AG09319 (cell line): ENCODE measurements around the gene RLN3.

Experiments
- DNase-seq: peaks from one replicate; pipeline ENCODE4 v3.0.0-alpha.2; 2010; ENCODE audit warnings: low read depth; ENCODE audit errors: extremely low read depth
- CTCF ChIP-seq: IDR thresholded peaks from 2 replicates; pipeline ENCODE4 v1.5.1; 2011; ENCODE audit warnings: low read depth, mild to moderate bottlenecking, inconsistent platforms, low read length, moderate library complexity

Gene RLN3

GRCh38 chr19:13981988-13982501, 45.9 kb upstream of the RLN3 start:
- no peak for DNase-seq
- no peak for TF ChIP-seq CTCF

GRCh38 chr19:13982773-13983172, 45.2 kb upstream of the RLN3 start:
- no peak for DNase-seq
- no peak for TF ChIP-seq CTCF

- no peak for DNase-seq
Measured at GRCh38 chr19:13983213-13983889, 44.6 kb upstream of the RLN3 start.

GRCh38 chr19:13984186-13984585, 43.8 kb upstream of the RLN3 start:
- no peak for DNase-seq
- no peak for TF ChIP-seq CTCF

More at GRCh38 chr19:13983213-13983889, 44.6 kb upstream of the RLN3 start:
- TF ChIP-seq CTCF = no peak

- DNase-seq = no peak
- no peak for TF ChIP-seq CTCF
Measured at GRCh38 chr19:13984875-13985741, 42.8 kb upstream of the RLN3 start.

- TF ChIP-seq CTCF = no peak
- no peak for DNase-seq
Measured at GRCh38 chr19:13985771-13986347, 42.1 kb upstream of the RLN3 start.
